ENCODE data around the gene IWS1. TPM values are rescaled to one million over a fixed set of nuclear protein-coding genes. Genes with fewer than 3 reads are reported as not detected.

The IWS1 gene
- total and polyA plus RNA-seq, 10 of the 15 experiments (the other 5 are each of a cell fraction or from before 2014, with no cell fraction given): 21.9 to 68.9 (median 45.8) TPM

DNA sequence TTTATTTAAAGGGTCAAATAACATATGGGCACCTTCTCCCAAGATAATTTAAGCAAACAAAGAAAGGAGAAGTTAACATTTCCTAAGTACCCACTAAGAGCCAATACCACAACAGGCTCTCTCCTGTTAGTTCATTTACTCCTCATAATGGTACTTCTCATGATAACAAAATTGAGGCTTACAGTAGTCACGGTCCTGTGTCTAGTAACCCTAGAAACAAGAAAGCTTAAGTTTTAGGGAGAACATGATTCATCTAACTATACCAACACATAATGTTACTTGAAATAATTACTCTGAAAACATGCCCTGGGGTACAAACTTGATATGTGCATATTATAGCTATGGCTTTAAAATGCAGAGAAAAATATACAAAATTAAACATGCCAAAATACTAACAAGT lies 19.8 kb downstream of the IWS1 start:
- no peak for FAIRE-seq
- no peak for ATAC-seq
- H3K4me1 ChIP-seq (ENCODE audit: control insufficient read depth, insufficient read depth, low read length): no peaks in the 10 kb centered on the region
- H2AFZ ChIP-seq (ENCODE audit: control insufficient read depth, low read depth, low read length): no peak overlapping the region
- H3K79me2 ChIP-seq (ENCODE audit: control insufficient read depth, insufficient read depth, low read length): peaks cover 42% of the 10 kb centered on the region
- H4K20me1 ChIP-seq (ENCODE audit: control insufficient read depth, insufficient read depth): 0 out of 2 replicates have a peak, but pooled peaks cover 2% of the 10 kb centered on the region
- H3K9me3 ChIP-seq (replicated peaks; ENCODE audit: control insufficient read depth, insufficient read depth, low read length): no peaks in the 10 kb centered on the region
- ChIA-PET SMC1A (ENCODE audit: uncharacterized antibody, unreplicated experiment) (interaction anchor here (1.3 to 2.4 kb wide), 4 partner anchors 14 to 57 kb away, joined by 3 to 7 read pairs (median 5); partner anchors contain the start of gene IWS1), POLR2A (no interaction called here), RAD21 (ENCODE audit: unreplicated experiment) (no interaction called here), CTCF (interaction anchor here (0.9 to 1.0 kb wide), 2 partner anchors 31 to 57 kb away, joined by 3 read pairs; no protein-coding TSS in a partner anchor)
- no peak overlapping the region for H3K4me3 ChIP-seq
- no peak for DNase-seq (ENCODE audit: low read depth, low spot score)
- WGBS (ENCODE audit: insufficient coverage, insufficient replicate concordance, low lambda C conversion rate, missing lambda C conversion rate): 100% methylated on average over 1 of the region's 1 CpG
- TF ChIP-seq TCF7 (IDR thresholded peaks at IDR 0.05; ENCODE audit: borderline replicate concordance) (no peak), RAD21 (IDR thresholded peaks at IDR 0.05; ENCODE audit: insufficient read depth, low read depth, low read length) (no peak), EGR1 (IDR thresholded peaks at IDR 0.05; ENCODE audit: borderline replicate concordance in 1 of 2, low read depth in 2 of 2, low read length in 2 of 2) (no peak), RCOR1 (conservative IDR thresholded peaks at IDR 0.05; ENCODE audit: low read depth, low read length) (no peak), CBX5 (IDR thresholded peaks at IDR 0.05; ENCODE audit: low read depth) (no peak), MLLT1 (IDR thresholded peaks at IDR 0.05) (no peak), SUPT20H (IDR thresholded peaks at IDR 0.05; ENCODE audit: borderline replicate concordance, control insufficient read depth, low read depth, low read length) (no peak), E2F4 (IDR thresholded peaks at IDR 0.05; ENCODE audit: low read depth, low read length) (no peak), ZZZ3 (IDR thresholded peaks at IDR 0.05; ENCODE audit: control insufficient read depth, insufficient read length, low read depth) (no peak), SIX5 (IDR thresholded peaks at IDR 0.05; ENCODE audit: low read depth, low read length, severe bottlenecking) (no peak), KDM1A (IDR thresholded peaks at IDR 0.05; ENCODE audit: borderline replicate concordance) (no peak), NFYA (IDR thresholded peaks at IDR 0.05; ENCODE audit: borderline replicate concordance, low read depth, low read length) (no peak), CHD2 (IDR thresholded peaks at IDR 0.05; ENCODE audit: borderline replicate concordance, low read depth, low read length) (no peak), MTA2 (IDR thresholded peaks at IDR 0.05; ENCODE audit: low read depth) (no peak), BMI1 (IDR thresholded peaks at IDR 0.05; ENCODE audit: borderline replicate concordance) (no peak)
- BruUV-seq (replicated peaks): no TSS peak
- no peak overlapping the region for H3K4me2 ChIP-seq (ENCODE audit: control insufficient read depth, insufficient read depth)
- no peaks in the 10 kb centered on the region for H3K27me3 ChIP-seq (replicated peaks in 1 of 2; ENCODE audit: control insufficient read depth in 2 of 2, insufficient read depth in 2 of 2, low read length in 1 of 2)
- in situ Hi-C loops (cut with MboI): no loop called here
- intact Hi-C loops (cut with micrococcal nuclease; ENCODE audit: unreplicated experiment): no loop called here
- H3K9ac ChIP-seq (ENCODE audit: control insufficient read depth, insufficient read depth, low read length): no peak overlapping the region
- H3K36me3 ChIP-seq (ENCODE audit: control insufficient read depth in 2 of 2, insufficient read depth in 2 of 2, low read length in 1 of 2): peaks cover 11 to 13% of the 10 kb centered on the region in 2 experiments
- no peak overlapping the region for H3K27ac ChIP-seq (ENCODE audit: control insufficient read depth, insufficient read depth)

Data from GM12878 (cell line).